Endothelial cell of umbilical vein (primary cell): ENCODE data around the gene NELL2. TPM values are rescaled to one million over a fixed set of nuclear protein-coding genes. Genes with fewer than 3 reads are reported as not detected.

Experiments
- BruUV-seq: library from RNA; stranded (reverse); fragments of 400-500 nt; replicated peaks from 2 replicates; lab custom pipeline; 2021; lab: Mats Ljungman, UMichigan
- CTCF ChIA-PET: fragments of 300-600, 350-600 bp; sonication (Branson Sonifier 250); formaldehyde crosslinking; loops from one replicate; lab custom pipeline; 2021; ENCODE audit warnings: antibody characterized with exemption, inconsistent platforms; lab: Charles Lee
- POLR2A ChIA-PET: fragments of 300-600, 350-600 bp; sonication (Branson Sonifier 250); formaldehyde crosslinking; loops from one replicate; lab custom pipeline; 2021; ENCODE audit warnings: antibody characterized with exemption, inconsistent platforms; lab: Charles Lee
- DNase-seq: peaks from one replicate; pipeline ENCODE4 v3.0.0-alpha.2; 2011; ENCODE audit warnings: low read depth, low spot score
- FAIRE-seq: peaks from 2 replicates; lab custom pipeline; 2011; peaks lifted over from hg19 to GRCh38; lab: Jason Lieb, UNC
- H2AFZ ChIP-seq: 2 replicates; pipeline ENCODE4 v1.6.0; 2012; ENCODE audit warnings: low read depth, low read length, control low read depth, inconsistent platforms
- H3K27ac ChIP-seq: 2 replicates; pipeline ENCODE4 v1.5.1; 2011; ENCODE audit warnings: low read depth, mild to moderate bottlenecking, control low read depth, low read length, moderate library complexity; ENCODE audit not compliant: insufficient read depth
- H3K27me3 ChIP-seq, 2 experiments: 2 replicates each; pipeline versions ENCODE4 v1.6.0 to v1.6.1; 2011; ENCODE audit warnings: low read length in 2 of 2, mixed read lengths in 1 of 2; ENCODE audit not compliant: control insufficient read depth in 2 of 2, insufficient read depth in 2 of 2
- H3K36me3 ChIP-seq, 2 experiments: 2 replicates in 1 of 2; 3 replicates in 1 of 2; pipeline ENCODE4 v1.5.1; 2011; ENCODE audit warnings: low read length in 2 of 2, mild to moderate bottlenecking in 1 of 2, moderate library complexity in 1 of 2; ENCODE audit not compliant: control insufficient read depth in 2 of 2, insufficient read depth in 2 of 2; ENCODE audit errors: extremely low read depth in 1 of 2
- H3K4me1 ChIP-seq: 3 replicates; pipeline ENCODE4 v1.5.1; 2011; ENCODE audit warnings: mild to moderate bottlenecking, low read length; ENCODE audit not compliant: control insufficient read depth, insufficient read depth; ENCODE audit errors: extremely low read depth
- H3K4me2 ChIP-seq: 2 replicates; pipeline ENCODE4 v1.6.1; 2011; ENCODE audit warnings: low read length, control low read depth, mixed read lengths; ENCODE audit not compliant: insufficient read depth
- H3K4me3 ChIP-seq, 3 experiments: fragments of 200-600 bp in 1 of 3; sonication (generic), shearing (Covaris generic) in 1 of 3; replicated peaks in 1 of 3; 2 replicates each; pipeline ENCODE4 v1.5.1; 2011 to 2016; ENCODE audit warnings: control low read depth in 3 of 3, low read length in 3 of 3, mild to moderate bottlenecking in 2 of 3, inconsistent platforms in 1 of 3, low read depth in 1 of 3, moderate library complexity in 1 of 3; ENCODE audit not compliant: insufficient read depth in 1 of 3
- H3K79me2 ChIP-seq: 2 replicates; pipeline ENCODE4 v1.6.0; 2012; ENCODE audit warnings: low read length, inconsistent platforms; ENCODE audit not compliant: control insufficient read depth, insufficient read depth
- H3K9ac ChIP-seq: replicated peaks from 2 replicates; pipeline ENCODE3; 2011; ENCODE audit warnings: low read length, control low read depth; ENCODE audit not compliant: insufficient read depth; ENCODE audit errors: extremely low read depth
- H3K9me1 ChIP-seq: replicated peaks from 3 replicates; pipeline ENCODE4 v1.6.0; 2011; ENCODE audit warnings: mild to moderate bottlenecking, low read length; ENCODE audit not compliant: control insufficient read depth, insufficient read depth; ENCODE audit errors: extremely low read depth
- H3K9me3 ChIP-seq: replicated peaks from 2 replicates; pipeline ENCODE4 v1.5.1; 2012; ENCODE audit warnings: low read length, inconsistent platforms; ENCODE audit not compliant: control insufficient read depth, insufficient read depth
- H4K20me1 ChIP-seq: replicated peaks from 2 replicates; pipeline ENCODE3; 2011; ENCODE audit warnings: mild to moderate bottlenecking, low read length; ENCODE audit not compliant: control insufficient read depth, insufficient read depth; ENCODE audit errors: extremely low read depth
- EZH2 ChIP-seq: IDR thresholded peaks from 2 replicates; pipeline ENCODE4 v1.6.1; 2012; ENCODE audit warnings: borderline replicate concordance, low read depth, mild to moderate bottlenecking, moderate library complexity, low read length, inconsistent platforms; ENCODE audit not compliant: severe bottlenecking
- FOS ChIP-seq: IDR thresholded peaks from 2 replicates; pipeline ENCODE4 v1.6.1; 2011; ENCODE audit warnings: mild to moderate bottlenecking, low read length, moderate library complexity, borderline replicate concordance; ENCODE audit not compliant: insufficient read depth
- GATA2 ChIP-seq: IDR thresholded peaks from 2 replicates; pipeline ENCODE4 v1.7.0; 2011; ENCODE audit warnings: low read depth, mild to moderate bottlenecking, moderate library complexity, mixed read lengths, low read length; ENCODE audit not compliant: insufficient read length, insufficient read depth
- JUN ChIP-seq: IDR thresholded peaks from 2 replicates; pipeline ENCODE4 v1.6.1; 2011; ENCODE audit warnings: borderline replicate concordance, low read depth; ENCODE audit not compliant: insufficient read length, insufficient read depth
- MYC ChIP-seq: IDR thresholded peaks from one replicate; pipeline ENCODE4 v1.6.1; 2011; ENCODE audit warnings: mild to moderate bottlenecking, low read depth, low read length
- POLR2A ChIP-seq: IDR thresholded peaks from 2 replicates; pipeline ENCODE4 v1.6.1; 2012; ENCODE audit warnings: low read depth, mild to moderate bottlenecking, control low read depth, low read length
- POLR2AphosphoS5 ChIP-seq: IDR thresholded peaks from 2 replicates; pipeline ENCODE4 v1.6.1; 2012; ENCODE audit warnings: low read depth, mild to moderate bottlenecking, control low read depth, low read length, moderate library complexity; ENCODE audit not compliant: insufficient read depth
- dilution Hi-C: fragments of 300-500 bp; cut with MboI; formaldehyde crosslinking; loops from one replicate; pipeline ENCODE4 v1.15.0; 2019; ENCODE audit warnings: low sequenced_read_pairs; ENCODE audit not compliant: extremely low pct_ligation_motif_present
- intact Hi-C: fragments of 100-400 bp; cut with micrococcal nuclease; formaldehyde crosslinking; loops from one replicate; pipeline ENCODE4 v1.10.0; 2022
- polyA plus RNA-seq, 4 experiments: library from polyadenylated mRNA; depleted of rRNA in 3 of 4; stranded (reverse) in 3 of 4; unstranded in 1 of 4; fragments of >200 nt; gene quantifications; 2 replicates each; pipeline versions ENCODE4 v1.2.1 to v1.2.3, GENCODE V29; 2011 to 2012; ENCODE audit warnings: missing spikeins in 1 of 4
- total RNA-seq: library from RNA; stranded (reverse); gene quantifications from 2 replicates; pipeline ENCODE4 v1.2.3, GENCODE V29; 2021
- TF ChIP-seq, protein P1 (sequence below), 2 donors: IDR thresholded peaks; 1 replicate in 1 of 2; 2 replicates in 1 of 2; pipeline ENCODE4 v1.5.1; 2011; ENCODE audit warnings: low read length in 2 of 2, mild to moderate bottlenecking in 2 of 2, moderate library complexity in 2 of 2, control low read depth in 1 of 2, inconsistent platforms in 1 of 2, low read depth in 1 of 2; ENCODE audit not compliant: insufficient read depth in 1 of 2; ENCODE audit errors: extremely low read depth in 1 of 2
- TF ChIP-seq, protein P2 (sequence below): IDR thresholded peaks from 2 replicates; pipeline ENCODE4 v1.6.1; 2011; ENCODE audit not compliant: insufficient read depth, insufficient read length

Gene NELL2
- total and polyA plus RNA-seq, 2 donors (not counting 3 experiments of a cell fraction or from before 2014, with no cell fraction given) = 0.11 to 0.49 TPM

DNA sequence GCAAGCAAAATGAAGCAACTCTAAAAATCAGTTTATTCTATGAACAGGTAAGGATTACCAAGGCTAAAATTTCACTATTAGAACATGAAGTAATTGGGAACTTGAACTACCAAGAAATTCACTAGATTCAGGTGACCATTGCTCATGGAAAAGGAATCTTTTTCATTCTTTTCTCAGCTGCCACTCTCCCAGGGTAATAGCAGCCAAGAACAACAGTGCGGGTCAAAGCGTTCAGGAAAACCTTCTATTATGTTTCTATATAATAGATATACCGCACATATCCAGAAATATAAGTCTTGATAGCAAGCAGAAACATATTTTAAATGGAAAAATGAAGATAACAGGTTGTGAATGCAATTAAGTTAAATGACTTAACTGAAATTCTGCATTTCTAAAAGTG lies 125.6 kb downstream of the NELL2 start:
- DNase-seq = peak; percentile 10
- H3K27ac ChIP-seq = no peak overlapping the region
- POLR2A ChIA-PET = no interaction called here
- CTCF ChIA-PET = no interaction called here
- BruUV-seq = no TSS peak
- no peaks in the 10 kb centered on the region for H3K79me2 ChIP-seq
- no peaks in the 10 kb centered on the region for H3K9me1 ChIP-seq
- no peak overlapping the region for H2AFZ ChIP-seq
- H3K36me3 ChIP-seq = no peaks in the 10 kb centered on the region
- TF ChIP-seq GATA2 (no peak), FOS (no peak), JUN (no peak), POLR2A (no peak), EZH2 (no peak), MYC (no peak), POLR2AphosphoS5 (no peak)
- TF ChIP-seq, protein P1, sequence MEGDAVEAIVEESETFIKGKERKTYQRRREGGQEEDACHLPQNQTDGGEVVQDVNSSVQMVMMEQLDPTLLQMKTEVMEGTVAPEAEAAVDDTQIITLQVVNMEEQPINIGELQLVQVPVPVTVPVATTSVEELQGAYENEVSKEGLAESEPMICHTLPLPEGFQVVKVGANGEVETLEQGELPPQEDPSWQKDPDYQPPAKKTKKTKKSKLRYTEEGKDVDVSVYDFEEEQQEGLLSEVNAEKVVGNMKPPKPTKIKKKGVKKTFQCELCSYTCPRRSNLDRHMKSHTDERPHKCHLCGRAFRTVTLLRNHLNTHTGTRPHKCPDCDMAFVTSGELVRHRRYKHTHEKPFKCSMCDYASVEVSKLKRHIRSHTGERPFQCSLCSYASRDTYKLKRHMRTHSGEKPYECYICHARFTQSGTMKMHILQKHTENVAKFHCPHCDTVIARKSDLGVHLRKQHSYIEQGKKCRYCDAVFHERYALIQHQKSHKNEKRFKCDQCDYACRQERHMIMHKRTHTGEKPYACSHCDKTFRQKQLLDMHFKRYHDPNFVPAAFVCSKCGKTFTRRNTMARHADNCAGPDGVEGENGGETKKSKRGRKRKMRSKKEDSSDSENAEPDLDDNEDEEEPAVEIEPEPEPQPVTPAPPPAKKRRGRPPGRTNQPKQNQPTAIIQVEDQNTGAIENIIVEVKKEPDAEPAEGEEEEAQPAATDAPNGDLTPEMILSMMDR (IDR thresholded peaks at IDR 0.05; ENCODE audit: extremely low read depth in 1 of 2, insufficient read depth in 1 of 2, low read depth in 1 of 2, low read length in 2 of 2) = no peak
- TF ChIP-seq, protein P2, sequence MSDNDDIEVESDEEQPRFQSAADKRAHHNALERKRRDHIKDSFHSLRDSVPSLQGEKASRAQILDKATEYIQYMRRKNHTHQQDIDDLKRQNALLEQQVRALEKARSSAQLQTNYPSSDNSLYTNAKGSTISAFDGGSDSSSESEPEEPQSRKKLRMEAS = no peak
- no peaks in the 10 kb centered on the region for H4K20me1 ChIP-seq
- intact Hi-C loops = no loop called here
- dilution Hi-C loops = no loop called here
- no peaks in the 10 kb centered on the region for H3K4me1 ChIP-seq
- H3K4me2 ChIP-seq = no peak overlapping the region
- no peaks in the 10 kb centered on the region for H3K27me3 ChIP-seq
- no peaks in the 10 kb centered on the region for H3K9me3 ChIP-seq
- H3K4me3 ChIP-seq = no peak overlapping the region
- no peak for FAIRE-seq
- no peak overlapping the region for H3K9ac ChIP-seq
